Nephron progenitor cell (in vitro differentiated cells): ENCODE results near the gene CAMK1D.

Source experiments
- DNase-seq: peaks from one replicate; pipeline ENCODE4 v3.0.0; 2021
- H3K27ac Mint-ChIP-seq: 2 replicates; pipeline ENCODE4 v1.8.0; 2021; ENCODE audit warnings: mild to moderate bottlenecking, moderate library complexity, mixed read lengths
- H3K27me3 Mint-ChIP-seq: 2 replicates; pipeline ENCODE4 v1.8.0; 2021; ENCODE audit warnings: mild to moderate bottlenecking, low read depth, mixed read lengths; ENCODE audit not compliant: poor library complexity
- H3K36me3 Mint-ChIP-seq: 2 replicates; pipeline ENCODE4 v1.8.0; 2021; ENCODE audit warnings: low read depth, mixed read lengths
- H3K4me1 Mint-ChIP-seq: 2 replicates; pipeline ENCODE4 v1.8.0; 2021; ENCODE audit warnings: mixed read lengths
- H3K4me3 Mint-ChIP-seq: 2 replicates; pipeline ENCODE4 v1.8.0; 2021; ENCODE audit warnings: mild to moderate bottlenecking, moderate library complexity, mixed read lengths
- H3K9me3 Mint-ChIP-seq: 2 replicates; pipeline ENCODE4 v1.8.0; 2021; ENCODE audit warnings: mild to moderate bottlenecking, moderate library complexity, mixed read lengths
- TF ChIP-seq, protein P1 (sequence below): fragments of 200-600 bp; sonication (generic); IDR thresholded peaks from 2 replicates; pipeline ENCODE4 v1.5.0; 2021; ENCODE audit warnings: antibody characterized with exemption

Gene CAMK1D

GRCh38 chr10:12556039-12556438 is 206.7 kb downstream of the CAMK1D start:
- peak overlapping the region; percentile 44 for H3K27ac Mint-ChIP-seq
- peaks cover 12% of the 10 kb centered on the region for H3K27me3 Mint-ChIP-seq
- no peaks in the 10 kb centered on the region for H3K36me3 Mint-ChIP-seq
- TF ChIP-seq, protein P1, sequence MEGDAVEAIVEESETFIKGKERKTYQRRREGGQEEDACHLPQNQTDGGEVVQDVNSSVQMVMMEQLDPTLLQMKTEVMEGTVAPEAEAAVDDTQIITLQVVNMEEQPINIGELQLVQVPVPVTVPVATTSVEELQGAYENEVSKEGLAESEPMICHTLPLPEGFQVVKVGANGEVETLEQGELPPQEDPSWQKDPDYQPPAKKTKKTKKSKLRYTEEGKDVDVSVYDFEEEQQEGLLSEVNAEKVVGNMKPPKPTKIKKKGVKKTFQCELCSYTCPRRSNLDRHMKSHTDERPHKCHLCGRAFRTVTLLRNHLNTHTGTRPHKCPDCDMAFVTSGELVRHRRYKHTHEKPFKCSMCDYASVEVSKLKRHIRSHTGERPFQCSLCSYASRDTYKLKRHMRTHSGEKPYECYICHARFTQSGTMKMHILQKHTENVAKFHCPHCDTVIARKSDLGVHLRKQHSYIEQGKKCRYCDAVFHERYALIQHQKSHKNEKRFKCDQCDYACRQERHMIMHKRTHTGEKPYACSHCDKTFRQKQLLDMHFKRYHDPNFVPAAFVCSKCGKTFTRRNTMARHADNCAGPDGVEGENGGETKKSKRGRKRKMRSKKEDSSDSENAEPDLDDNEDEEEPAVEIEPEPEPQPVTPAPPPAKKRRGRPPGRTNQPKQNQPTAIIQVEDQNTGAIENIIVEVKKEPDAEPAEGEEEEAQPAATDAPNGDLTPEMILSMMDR, result no peak
- no peak for DNase-seq
- peaks cover 2% of the 10 kb centered on the region for H3K9me3 Mint-ChIP-seq
- no peak overlapping the region for H3K4me3 Mint-ChIP-seq
- peaks cover 18% of the 10 kb centered on the region for H3K4me1 Mint-ChIP-seq

GRCh38 chr10:12559578-12560178 is 210.3 kb downstream of the CAMK1D start:
- TF ChIP-seq, protein P1, result no peak
- DNase-seq, result no peak
- H3K36me3 Mint-ChIP-seq, result no peaks in the 10 kb centered on the region
- H3K27me3 Mint-ChIP-seq, result peaks cover 25% of the 10 kb centered on the region
- peaks cover 23% of the 10 kb centered on the region for H3K4me1 Mint-ChIP-seq
- no peak overlapping the region for H3K27ac Mint-ChIP-seq
- H3K9me3 Mint-ChIP-seq, result no peaks in the 10 kb centered on the region
- no peak overlapping the region for H3K4me3 Mint-ChIP-seq

DNA sequence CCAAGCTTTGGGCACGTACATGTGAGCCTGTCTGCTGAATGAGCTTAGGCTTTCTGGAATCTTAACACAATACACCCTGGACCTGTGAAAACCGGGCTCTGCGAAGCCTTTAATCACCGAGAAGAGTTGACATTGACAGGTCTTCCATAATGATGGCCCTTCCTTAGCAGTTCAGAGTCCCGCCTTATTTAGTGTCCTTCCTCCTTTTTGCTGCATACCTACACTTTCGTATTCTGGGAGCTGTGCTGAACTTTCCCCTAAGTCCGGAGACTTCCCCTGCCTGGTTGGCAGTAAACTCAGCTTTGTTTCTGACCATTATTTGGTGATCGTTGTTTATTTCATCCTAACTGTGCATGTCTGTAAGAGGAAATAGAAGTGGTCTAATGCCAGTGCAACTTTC is 212.0 kb downstream of the CAMK1D start:
- H3K27me3 Mint-ChIP-seq, result peaks cover 23% of the 10 kb centered on the region
- H3K4me1 Mint-ChIP-seq, result peaks cover 12% of the 10 kb centered on the region
- no peak overlapping the region for H3K4me3 Mint-ChIP-seq
- peak overlapping the region; percentile 95 for H3K27ac Mint-ChIP-seq
- TF ChIP-seq, protein P1, result no peak
- no peaks in the 10 kb centered on the region for H3K9me3 Mint-ChIP-seq
- no peak for DNase-seq
- no peaks in the 10 kb centered on the region for H3K36me3 Mint-ChIP-seq

DNA sequence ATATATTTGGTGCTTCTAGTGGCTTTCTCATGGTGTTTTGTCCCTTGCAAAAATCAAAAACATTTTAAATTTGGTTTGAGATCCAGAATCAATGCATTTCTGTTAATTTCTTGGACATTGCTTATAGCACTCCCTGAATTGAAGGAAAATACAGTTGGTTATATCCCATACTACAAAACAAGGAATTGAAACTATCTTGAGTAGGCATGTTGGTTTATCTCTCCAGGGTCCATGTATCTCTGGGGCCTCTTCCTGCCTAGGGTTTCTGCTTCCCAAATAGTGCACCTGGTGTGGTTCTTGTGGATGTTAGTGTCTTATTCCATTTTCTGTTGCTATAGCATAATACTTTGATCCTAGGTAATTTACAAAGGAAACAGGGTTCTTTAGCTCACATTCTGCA is 212.4 kb downstream of the CAMK1D start:
- no peak overlapping the region for H3K27ac Mint-ChIP-seq
- peaks cover 8% of the 10 kb centered on the region for H3K4me1 Mint-ChIP-seq
- no peaks in the 10 kb centered on the region for H3K36me3 Mint-ChIP-seq
- DNase-seq, result no peak
- TF ChIP-seq, protein P1, result no peak
- peaks cover 21% of the 10 kb centered on the region for H3K27me3 Mint-ChIP-seq
- no peak overlapping the region for H3K4me3 Mint-ChIP-seq
- H3K9me3 Mint-ChIP-seq, result no peaks in the 10 kb centered on the region

DNA sequence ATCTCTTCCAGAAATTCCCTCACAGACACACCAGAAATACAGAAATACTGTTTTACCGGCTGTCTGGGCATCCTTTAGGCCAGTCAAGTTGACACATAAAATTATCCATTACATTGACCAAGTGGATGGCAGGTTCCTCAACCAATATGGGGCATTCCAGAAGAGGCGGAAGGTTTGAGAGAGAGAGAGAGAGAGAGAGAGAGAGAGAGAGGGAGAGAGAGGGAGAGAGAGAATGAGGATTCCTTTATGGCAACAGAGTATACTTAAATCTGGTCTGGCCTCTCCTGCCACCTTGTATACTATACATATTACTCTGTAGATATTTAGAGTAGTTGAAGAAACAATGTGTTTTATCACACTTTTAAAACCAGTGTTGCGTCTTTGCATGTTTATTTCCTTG is 214.1 kb downstream of the CAMK1D start:
- Mint-ChIP-seq H3K4me1 (peaks cover 5% of the 10 kb centered on the region), H3K27ac (no peak overlapping the region), H3K9me3 (no peaks in the 10 kb centered on the region), H3K27me3 (peaks cover 25% of the 10 kb centered on the region), H3K36me3 (no peaks in the 10 kb centered on the region), H3K4me3 (no peak overlapping the region)
- TF ChIP-seq, protein P1, result no peak
- no peak for DNase-seq

GRCh38 chr10:12564173-12564572 is 214.8 kb downstream of the CAMK1D start:
- peaks cover 25% of the 10 kb centered on the region for H3K27me3 Mint-ChIP-seq
- TF ChIP-seq, protein P1, result no peak
- DNase-seq, result no peak

More at GRCh38 chr10:12564173-12564572, 214.8 kb downstream of the CAMK1D start:
- H3K4me3 Mint-ChIP-seq, result no peak overlapping the region
- no peaks in the 10 kb centered on the region for H3K36me3 Mint-ChIP-seq
- H3K4me1 Mint-ChIP-seq, result peaks cover 5% of the 10 kb centered on the region
- H3K27ac Mint-ChIP-seq, result no peak overlapping the region
- no peaks in the 10 kb centered on the region for H3K9me3 Mint-ChIP-seq
